Astrocyte of the cerebellum (primary cell): Measurements from ENCODE around the gene BRD3OS.

Source experiments
- DNase-seq: peaks from one replicate; pipeline ENCODE4 v3.0.0-alpha.2; 2011; ENCODE audit warnings: low read depth
- H3K4me3 ChIP-seq: 2 replicates; pipeline ENCODE4 v1.5.1; 2011; ENCODE audit warnings: mild to moderate bottlenecking, low read depth, low read length, moderate library complexity
- in situ Hi-C: cut with HindIII; loops from 2 replicates; pipeline ENCODE4 v1.10.0; 2017; ENCODE audit warnings: low sequenced_read_pairs
- TF ChIP-seq, protein P1 (sequence below): IDR thresholded peaks from 2 replicates; pipeline ENCODE4 v1.5.1; 2012; ENCODE audit warnings: low read length, low read depth, moderate library complexity, mild to moderate bottlenecking; ENCODE audit errors: missing control alignments

The BRD3OS gene

DNA sequence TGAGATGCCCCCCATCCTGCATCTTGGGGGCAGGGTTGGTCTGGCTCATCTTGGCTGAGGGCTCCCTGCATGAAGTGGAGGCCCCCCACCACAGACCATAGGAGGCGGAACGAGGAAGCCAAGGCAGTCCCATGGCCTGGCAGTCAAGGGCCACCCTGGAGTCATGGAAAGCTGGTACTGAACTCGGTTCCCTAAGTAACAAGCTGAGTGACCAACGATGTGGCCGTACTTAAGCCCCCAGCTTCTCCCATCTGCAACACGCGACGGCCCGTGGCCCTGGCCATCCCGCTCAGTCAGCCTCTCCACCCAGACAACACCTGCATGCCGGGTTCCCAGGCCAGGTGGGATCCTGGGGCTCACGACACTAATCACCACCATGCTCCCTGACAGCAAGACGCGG is 25.4 kb downstream of the BRD3OS start:
- in situ Hi-C loops: no loop called here
- DNase-seq: no peak
- TF ChIP-seq, protein P1, sequence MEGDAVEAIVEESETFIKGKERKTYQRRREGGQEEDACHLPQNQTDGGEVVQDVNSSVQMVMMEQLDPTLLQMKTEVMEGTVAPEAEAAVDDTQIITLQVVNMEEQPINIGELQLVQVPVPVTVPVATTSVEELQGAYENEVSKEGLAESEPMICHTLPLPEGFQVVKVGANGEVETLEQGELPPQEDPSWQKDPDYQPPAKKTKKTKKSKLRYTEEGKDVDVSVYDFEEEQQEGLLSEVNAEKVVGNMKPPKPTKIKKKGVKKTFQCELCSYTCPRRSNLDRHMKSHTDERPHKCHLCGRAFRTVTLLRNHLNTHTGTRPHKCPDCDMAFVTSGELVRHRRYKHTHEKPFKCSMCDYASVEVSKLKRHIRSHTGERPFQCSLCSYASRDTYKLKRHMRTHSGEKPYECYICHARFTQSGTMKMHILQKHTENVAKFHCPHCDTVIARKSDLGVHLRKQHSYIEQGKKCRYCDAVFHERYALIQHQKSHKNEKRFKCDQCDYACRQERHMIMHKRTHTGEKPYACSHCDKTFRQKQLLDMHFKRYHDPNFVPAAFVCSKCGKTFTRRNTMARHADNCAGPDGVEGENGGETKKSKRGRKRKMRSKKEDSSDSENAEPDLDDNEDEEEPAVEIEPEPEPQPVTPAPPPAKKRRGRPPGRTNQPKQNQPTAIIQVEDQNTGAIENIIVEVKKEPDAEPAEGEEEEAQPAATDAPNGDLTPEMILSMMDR: no peak
- H3K4me3 ChIP-seq: no peak overlapping the region

DNA sequence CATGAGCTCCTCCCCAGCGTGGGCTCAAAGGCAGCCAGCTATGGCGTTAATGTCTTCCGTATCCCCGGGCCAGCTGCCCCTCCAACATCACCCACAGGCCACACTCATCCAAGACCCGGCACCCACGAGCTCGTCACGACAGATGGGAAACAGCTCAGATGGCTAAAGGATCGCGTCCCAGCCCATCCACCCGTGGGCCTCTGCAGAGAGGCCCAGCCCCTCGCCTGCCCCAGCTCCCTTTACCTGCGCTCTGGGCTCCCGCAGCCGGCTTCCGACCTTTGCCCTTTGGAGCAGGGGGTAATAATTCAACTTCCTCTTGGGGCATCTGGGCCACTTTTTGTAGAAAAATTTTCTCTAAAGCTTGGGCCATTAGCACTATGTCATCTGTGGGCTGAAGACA is 26.0 kb downstream of the BRD3OS start:
- TF ChIP-seq, protein P1: no peak
- in situ Hi-C loops: no loop called here
- DNase-seq: no peak

DNA sequence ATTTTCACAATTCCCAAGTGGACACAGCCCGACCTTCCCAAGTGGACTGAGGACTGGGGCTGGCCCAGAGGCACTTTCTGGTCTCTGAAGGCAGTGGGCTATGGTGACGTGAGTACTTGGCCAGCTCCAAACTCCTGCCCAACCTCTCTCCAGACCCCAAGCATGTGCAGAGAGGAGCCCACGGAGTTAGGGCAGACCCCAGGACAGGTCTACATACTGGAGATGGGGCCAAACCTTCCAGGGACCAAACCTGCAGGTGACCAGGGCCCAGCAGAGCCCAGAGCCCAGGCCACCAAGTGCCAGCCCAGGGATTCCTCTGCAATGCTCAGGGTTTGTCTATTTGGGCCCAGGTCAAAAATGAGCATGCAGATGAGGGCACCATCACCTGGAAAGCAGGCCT is 27.2 kb downstream of the BRD3OS start:
- in situ Hi-C loops: no loop called here
- TF ChIP-seq, protein P1: no peak

More for the DNA sequence above, 26.0 kb downstream of the BRD3OS start:
- no peak overlapping the region for H3K4me3 ChIP-seq

DNA sequence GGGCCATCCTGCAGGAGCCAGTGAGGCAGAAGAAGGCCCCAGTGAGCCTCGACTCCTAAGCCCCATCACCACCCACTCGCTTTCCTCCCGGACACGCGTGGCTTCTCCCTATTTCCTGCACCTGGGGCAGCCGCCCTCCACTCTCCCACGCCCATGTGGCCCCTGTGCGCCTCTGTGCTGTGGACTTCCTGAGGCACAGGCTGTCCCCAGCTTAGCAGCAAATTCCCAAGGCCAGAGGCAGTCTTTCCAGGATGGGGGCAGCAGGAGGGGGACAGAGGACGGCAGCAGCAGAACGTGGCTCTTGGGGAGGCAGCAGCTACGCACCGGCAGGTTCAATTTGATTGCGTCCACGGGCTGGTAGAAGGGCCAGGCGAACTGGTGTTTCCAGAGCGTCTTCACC is 27.7 kb downstream of the BRD3OS start:
- TF ChIP-seq, protein P1: no peak
- in situ Hi-C loops: no loop called here
- DNase-seq: no peak
- no peak overlapping the region for H3K4me3 ChIP-seq

More for the DNA sequence above, 27.2 kb downstream of the BRD3OS start:
- DNase-seq: no peak
- no peak overlapping the region for H3K4me3 ChIP-seq

DNA sequence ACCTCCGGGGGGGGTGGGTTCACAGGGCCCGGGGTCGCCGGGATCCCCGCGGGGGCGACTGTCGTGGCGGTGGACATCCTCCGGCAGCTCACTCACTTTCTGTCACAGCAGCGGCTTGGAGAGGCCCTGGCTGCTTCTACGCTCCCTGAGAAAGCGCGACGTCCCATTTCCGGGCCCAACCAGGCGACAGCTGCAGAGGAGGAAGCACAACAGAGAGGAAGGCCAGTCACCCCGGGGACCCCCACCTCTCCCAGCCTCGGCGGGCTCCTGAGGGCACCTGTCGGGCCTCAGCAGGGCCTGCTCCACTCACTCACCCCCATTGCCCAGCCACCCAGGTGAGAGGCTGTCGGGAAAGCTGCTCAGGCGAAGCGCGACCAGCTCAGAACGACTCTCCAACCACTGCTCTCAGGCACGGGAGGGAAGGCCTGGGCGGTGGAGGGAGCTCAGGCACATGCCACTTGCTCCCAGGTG is 28.2 kb downstream of the BRD3OS start:
- DNase-seq: no peak
- TF ChIP-seq, protein P1: no peak
- H3K4me3 ChIP-seq: no peak overlapping the region
- in situ Hi-C loops: no loop called here

DNA sequence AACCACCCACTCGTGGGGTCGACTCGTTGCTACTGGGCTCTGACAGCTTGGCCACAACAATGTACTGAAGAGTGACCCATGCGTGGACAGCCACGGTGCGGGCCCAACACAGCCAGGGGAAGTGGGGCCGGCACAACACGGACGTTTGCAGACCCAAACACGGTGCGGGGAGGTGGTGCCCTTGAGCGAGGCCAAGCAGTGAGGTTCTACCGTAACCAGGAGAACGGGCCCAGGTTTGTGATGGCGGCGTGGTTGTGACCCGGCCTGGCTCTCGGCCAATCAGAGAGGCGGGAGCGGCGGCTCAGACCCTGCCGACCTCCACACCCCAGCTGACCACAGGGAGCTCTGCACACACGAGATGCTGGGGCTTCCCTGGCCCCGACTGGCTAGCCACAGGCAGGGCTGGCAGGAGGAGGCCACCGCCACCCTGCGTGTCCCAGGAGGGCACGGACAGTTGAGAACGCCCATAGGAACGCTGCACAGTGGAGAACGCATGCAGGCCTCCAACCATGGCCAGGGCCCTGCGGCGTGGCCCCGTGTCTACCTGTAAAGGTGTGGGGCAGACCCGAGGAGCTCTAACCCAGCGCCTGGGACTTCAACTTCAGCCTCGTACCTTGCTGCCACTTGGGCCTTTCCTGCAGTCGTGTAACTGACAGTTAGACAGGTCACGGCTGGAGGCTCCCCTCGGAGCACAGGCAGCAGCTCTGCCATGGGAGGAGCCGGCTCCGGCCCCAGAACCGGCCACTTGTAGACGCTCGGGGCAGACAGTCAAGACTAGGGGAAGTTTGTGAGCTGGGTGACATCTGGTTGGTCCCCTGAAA is 28.9 kb downstream of the BRD3OS start:
- TF ChIP-seq, protein P1: no peak
- in situ Hi-C loops: no loop called here
- DNase-seq: no peak
- no peak overlapping the region for H3K4me3 ChIP-seq
